ENCODE measurements around the gene SULT2B1. TPM values are rescaled to one million over a fixed set of nuclear protein-coding genes. Genes with fewer than 3 reads are reported as not detected.

The SULT2B1 gene
- polyA plus RNA-seq, 1 donor from 2014 or later: not detected

DNA sequence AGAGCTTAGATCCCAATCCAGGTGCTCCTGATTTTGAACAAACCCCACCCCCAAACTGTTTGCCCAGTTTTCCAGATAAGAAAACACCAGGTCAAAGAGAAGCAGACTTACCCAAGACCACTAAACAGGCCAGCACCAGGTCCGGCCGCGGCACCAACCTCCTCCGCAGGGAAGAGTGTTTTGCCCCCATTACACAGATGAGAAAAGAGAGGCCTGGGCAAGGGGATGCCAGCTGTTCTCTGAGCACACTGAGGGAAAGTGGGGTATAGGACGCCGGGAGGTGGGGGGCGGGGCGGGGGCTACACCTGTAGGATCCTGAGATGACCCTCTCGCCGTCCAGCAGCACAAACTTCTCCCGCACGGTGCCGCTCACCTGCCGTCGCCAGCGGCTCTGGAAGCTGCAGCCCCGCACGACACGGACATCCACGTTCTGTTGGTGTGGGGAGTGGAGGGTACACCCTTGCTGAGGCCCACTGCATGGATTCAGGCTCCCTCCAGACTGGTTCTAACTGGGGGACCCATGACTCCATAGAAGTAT lies 57.7 kb downstream of the SULT2B1 start:
- Histone ChIP-seq H3K9ac (ENCODE audit: low read length) (no peak overlapping the region), H4K20me1 (ENCODE audit: insufficient read depth) (no peaks in the 10 kb centered on the region), H3F3A (ENCODE audit: insufficient read depth, low read length, poor library complexity, severe bottlenecking) (no peaks in the 10 kb centered on the region), H3K4me3 (ENCODE audit: low read length) (no peak overlapping the region), H3K79me2 (replicated peaks; ENCODE audit: insufficient read depth, low read length) (no peaks in the 10 kb centered on the region), H3K27ac (ENCODE audit: low read length) (no peak overlapping the region), H2AFZ (ENCODE audit: low read depth, low read length) (no peak overlapping the region), H3K36me3 (ENCODE audit: insufficient read depth, low read length) (no peaks in the 10 kb centered on the region), H3K4me2 (ENCODE audit: low read length) (no peak overlapping the region), H3K9me3 (ENCODE audit: low read length) (no peaks in the 10 kb centered on the region), H3K27me3 (ENCODE audit: insufficient read depth, low read depth, low read length) (no peaks in the 10 kb centered on the region), H3K9me2 (ENCODE audit: insufficient read depth, low read length) (no peaks in the 10 kb centered on the region)
- no peak for TF ChIP-seq EP300 (conservative IDR thresholded peaks at IDR 0.05; ENCODE audit: poor library complexity, severe bottlenecking)
- TF ChIP-seq, protein P1, sequence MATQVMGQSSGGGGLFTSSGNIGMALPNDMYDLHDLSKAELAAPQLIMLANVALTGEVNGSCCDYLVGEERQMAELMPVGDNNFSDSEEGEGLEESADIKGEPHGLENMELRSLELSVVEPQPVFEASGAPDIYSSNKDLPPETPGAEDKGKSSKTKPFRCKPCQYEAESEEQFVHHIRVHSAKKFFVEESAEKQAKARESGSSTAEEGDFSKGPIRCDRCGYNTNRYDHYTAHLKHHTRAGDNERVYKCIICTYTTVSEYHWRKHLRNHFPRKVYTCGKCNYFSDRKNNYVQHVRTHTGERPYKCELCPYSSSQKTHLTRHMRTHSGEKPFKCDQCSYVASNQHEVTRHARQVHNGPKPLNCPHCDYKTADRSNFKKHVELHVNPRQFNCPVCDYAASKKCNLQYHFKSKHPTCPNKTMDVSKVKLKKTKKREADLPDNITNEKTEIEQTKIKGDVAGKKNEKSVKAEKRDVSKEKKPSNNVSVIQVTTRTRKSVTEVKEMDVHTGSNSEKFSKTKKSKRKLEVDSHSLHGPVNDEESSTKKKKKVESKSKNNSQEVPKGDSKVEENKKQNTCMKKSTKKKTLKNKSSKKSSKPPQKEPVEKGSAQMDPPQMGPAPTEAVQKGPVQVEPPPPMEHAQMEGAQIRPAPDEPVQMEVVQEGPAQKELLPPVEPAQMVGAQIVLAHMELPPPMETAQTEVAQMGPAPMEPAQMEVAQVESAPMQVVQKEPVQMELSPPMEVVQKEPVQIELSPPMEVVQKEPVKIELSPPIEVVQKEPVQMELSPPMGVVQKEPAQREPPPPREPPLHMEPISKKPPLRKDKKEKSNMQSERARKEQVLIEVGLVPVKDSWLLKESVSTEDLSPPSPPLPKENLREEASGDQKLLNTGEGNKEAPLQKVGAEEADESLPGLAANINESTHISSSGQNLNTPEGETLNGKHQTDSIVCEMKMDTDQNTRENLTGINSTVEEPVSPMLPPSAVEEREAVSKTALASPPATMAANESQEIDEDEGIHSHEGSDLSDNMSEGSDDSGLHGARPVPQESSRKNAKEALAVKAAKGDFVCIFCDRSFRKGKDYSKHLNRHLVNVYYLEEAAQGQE (IDR thresholded peaks at IDR 0.05; ENCODE audit: borderline replicate concordance): no peak
- TF ChIP-seq RAD21 (conservative IDR thresholded peaks at IDR 0.05): no peak
- no peak for TF ChIP-seq POLR2AphosphoS5 (IDR thresholded peaks at IDR 0.05)
- no peak for TF ChIP-seq EZH2 (IDR thresholded peaks at IDR 0.05; ENCODE audit: borderline replicate concordance, insufficient read depth, low read length, poor library complexity, severe bottlenecking)
- TF ChIP-seq SMC3 (conservative IDR thresholded peaks at IDR 0.05; ENCODE audit: poor library complexity): no peak
- TF ChIP-seq, protein P2, sequence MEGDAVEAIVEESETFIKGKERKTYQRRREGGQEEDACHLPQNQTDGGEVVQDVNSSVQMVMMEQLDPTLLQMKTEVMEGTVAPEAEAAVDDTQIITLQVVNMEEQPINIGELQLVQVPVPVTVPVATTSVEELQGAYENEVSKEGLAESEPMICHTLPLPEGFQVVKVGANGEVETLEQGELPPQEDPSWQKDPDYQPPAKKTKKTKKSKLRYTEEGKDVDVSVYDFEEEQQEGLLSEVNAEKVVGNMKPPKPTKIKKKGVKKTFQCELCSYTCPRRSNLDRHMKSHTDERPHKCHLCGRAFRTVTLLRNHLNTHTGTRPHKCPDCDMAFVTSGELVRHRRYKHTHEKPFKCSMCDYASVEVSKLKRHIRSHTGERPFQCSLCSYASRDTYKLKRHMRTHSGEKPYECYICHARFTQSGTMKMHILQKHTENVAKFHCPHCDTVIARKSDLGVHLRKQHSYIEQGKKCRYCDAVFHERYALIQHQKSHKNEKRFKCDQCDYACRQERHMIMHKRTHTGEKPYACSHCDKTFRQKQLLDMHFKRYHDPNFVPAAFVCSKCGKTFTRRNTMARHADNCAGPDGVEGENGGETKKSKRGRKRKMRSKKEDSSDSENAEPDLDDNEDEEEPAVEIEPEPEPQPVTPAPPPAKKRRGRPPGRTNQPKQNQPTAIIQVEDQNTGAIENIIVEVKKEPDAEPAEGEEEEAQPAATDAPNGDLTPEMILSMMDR (IDR thresholded peaks at IDR 0.05; ENCODE audit: poor library complexity, severe bottlenecking): no peak
- no peak for TF ChIP-seq TAF1 (IDR thresholded peaks at IDR 0.05; ENCODE audit: low read depth)
- no peak for TF ChIP-seq MXI1 (conservative IDR thresholded peaks at IDR 0.05; ENCODE audit: poor library complexity, severe bottlenecking)

DNA sequence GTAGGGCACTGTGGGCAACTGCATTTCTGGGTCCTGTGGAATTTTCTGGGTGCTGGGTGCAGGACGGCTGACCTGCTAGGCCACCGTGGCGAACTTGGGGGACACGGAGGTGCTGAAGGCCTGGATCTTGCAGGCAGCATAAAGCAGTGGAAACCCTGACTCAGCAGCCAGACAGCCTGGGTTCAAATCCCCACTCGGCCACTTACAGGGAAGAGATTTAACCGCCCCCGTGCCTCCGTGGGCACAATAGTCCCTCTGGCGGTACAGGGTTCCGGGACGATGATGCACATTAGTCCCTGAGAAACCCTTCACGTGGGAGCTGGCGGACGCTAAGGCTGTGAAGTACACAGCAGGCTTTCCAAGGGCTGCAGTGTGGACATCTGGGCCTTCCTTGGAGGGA lies 59.9 kb downstream of the SULT2B1 start:
- H3K36me3 ChIP-seq (ENCODE audit: insufficient read depth, low read length): peaks cover under 1% of the 10 kb centered on the region
- H3K9me2 ChIP-seq (ENCODE audit: insufficient read depth, low read length): no peaks in the 10 kb centered on the region
- no peak overlapping the region for H3K4me3 ChIP-seq (ENCODE audit: low read length)
- H3F3A ChIP-seq (ENCODE audit: insufficient read depth, low read length, poor library complexity, severe bottlenecking): no peaks in the 10 kb centered on the region
- peaks cover 5% of the 10 kb centered on the region for H3K79me2 ChIP-seq (replicated peaks; ENCODE audit: insufficient read depth, low read length)
- no peak overlapping the region for H3K27ac ChIP-seq (ENCODE audit: low read length)
- H3K9me3 ChIP-seq (ENCODE audit: low read length): no peaks in the 10 kb centered on the region
- TF ChIP-seq TAF1 (IDR thresholded peaks at IDR 0.05; ENCODE audit: low read depth) (no peak), MXI1 (conservative IDR thresholded peaks at IDR 0.05; ENCODE audit: poor library complexity, severe bottlenecking) (no peak), RAD21 (conservative IDR thresholded peaks at IDR 0.05) (no peak)
- TF ChIP-seq, protein P2 (IDR thresholded peaks at IDR 0.05; ENCODE audit: poor library complexity, severe bottlenecking): no peak
- TF ChIP-seq, protein P1 (IDR thresholded peaks at IDR 0.05; ENCODE audit: borderline replicate concordance): no peak
- H3K4me2 ChIP-seq (ENCODE audit: low read length): no peak overlapping the region
- H4K20me1 ChIP-seq (ENCODE audit: insufficient read depth): no peaks in the 10 kb centered on the region
- no peak overlapping the region for H3K9ac ChIP-seq (ENCODE audit: low read length)
- H2AFZ ChIP-seq (ENCODE audit: low read depth, low read length): no peak overlapping the region
- no peaks in the 10 kb centered on the region for H3K27me3 ChIP-seq (ENCODE audit: insufficient read depth, low read depth, low read length)

All from neural cell (in vitro differentiated cells).